ENCODE measurements around the gene DBX1.

GRCh38 chr11:20201231-20201630, 41.0 kb upstream of the DBX1 start:
- TF ChIP-seq CTCF (IDR thresholded peaks at IDR 0.05), result no peak
- TF ChIP-seq ZFX (IDR thresholded peaks at IDR 0.05; ENCODE audit: borderline replicate concordance), result no peak
